ENCODE data around the gene MRRF. TPM values are rescaled to one million over a fixed set of nuclear protein-coding genes. Genes with fewer than 3 reads are reported as not detected.

MRRF gene
- total and polyA plus RNA-seq, 2 of the 4 experiments (the other 2 are of a cell fraction): 32.1 to 38.0 TPM

DNA sequence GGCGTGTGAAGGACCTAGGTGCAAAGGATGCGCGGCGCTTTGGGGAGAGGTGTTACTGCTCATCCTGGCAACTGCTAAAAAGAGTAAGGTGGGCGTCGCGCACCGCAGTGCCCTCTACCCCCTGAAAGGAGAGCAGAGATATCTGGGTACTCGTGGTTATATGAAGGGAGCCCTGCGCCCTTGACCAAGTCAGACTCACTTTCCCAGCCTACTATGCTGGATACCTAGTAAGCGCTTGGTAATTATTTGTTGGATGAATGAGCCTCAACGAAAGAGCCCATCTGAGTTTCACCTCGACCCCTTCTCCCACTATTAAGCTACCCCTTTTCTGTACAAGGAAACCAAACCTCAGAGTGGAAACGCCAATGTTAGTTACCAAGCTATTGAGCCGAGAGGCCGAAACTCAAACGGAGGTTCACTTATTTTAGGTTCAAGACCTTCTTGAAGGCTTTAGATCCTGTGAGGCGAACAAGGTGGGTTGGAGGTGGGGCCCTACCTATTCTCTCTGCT is 44.0 kb upstream of the MRRF start:
- CTCF ChIA-PET: interaction anchor here (0.7 kb wide), 1 partner anchor 130 kb away, joined by 3 read pairs; no protein-coding TSS in a partner anchor
- Histone ChIP-seq H2BK5ac (ENCODE audit: low read depth, low read length, poor library complexity, severe bottlenecking) (no peak overlapping the region), H3K56ac (ENCODE audit: extremely low read depth, insufficient read depth, low read length) (no peak overlapping the region), H3K4me1 (ENCODE audit: control insufficient read depth, insufficient read depth, low read length) (peaks cover 2% of the 10 kb centered on the region; the same call in 1 of the 2 replicates), H2AK5ac (ENCODE audit: low read depth, low read length) (no peak overlapping the region), H4K91ac (ENCODE audit: insufficient read depth, low read depth, low read length) (no peak overlapping the region), H3K14ac (replicated peaks; ENCODE audit: low read depth, low read length) (no peak overlapping the region), H3K79me1 (ENCODE audit: low read depth in 1 of 2, low read length in 2 of 2) (no peaks in the 10 kb centered on the region), H3K36me3 (ENCODE audit: control insufficient read depth, insufficient read depth, low read length) (no peaks in the 10 kb centered on the region), H3K9me3 (ENCODE audit: control insufficient read depth, insufficient read depth, low read length) (peaks cover 12% of the 10 kb centered on the region), H2BK20ac (ENCODE audit: low read depth, low read length) (no peak overlapping the region), H4K5ac (ENCODE audit: low read depth, low read length) (no peak overlapping the region), H3K4me3 (ENCODE audit: insufficient read depth, low read depth, low read length) (no peak overlapping the region), H3K9me1 (ENCODE audit: insufficient read depth, low read length) (0 out of 2 replicates have a peak, but pooled peaks cover 4% of the 10 kb centered on the region), H3K9ac (ENCODE audit: low read depth, low read length) (no peak overlapping the region), H3K27me3 (ENCODE audit: control insufficient read depth, insufficient read depth, low read length) (peaks cover 98% of the 10 kb centered on the region), H2BK15ac (ENCODE audit: low read depth, low read length) (no peak overlapping the region), H4K8ac (ENCODE audit: low read depth in 2 of 2, low read length in 2 of 2) (no peak overlapping the region), H3K4ac (ENCODE audit: low read depth, low read length) (no peak overlapping the region), H3K23ac (ENCODE audit: low read depth, low read length) (no peak overlapping the region), H2AFZ (replicated peaks; ENCODE audit: low read length, poor library complexity) (no peak overlapping the region), H4K20me1 (ENCODE audit: insufficient read depth, low read length) (peaks cover 10% of the 10 kb centered on the region; the same call in 1 of the 2 replicates), H2BK120ac (ENCODE audit: low read depth, low read length) (no peak overlapping the region), H3K4me2 (ENCODE audit: low read depth, low read length) (no peak overlapping the region), H3K27ac (ENCODE audit: insufficient read depth, low read length) (no peak overlapping the region), H3K18ac (ENCODE audit: low read depth, low read length) (no peak overlapping the region), H2AK9ac (replicated peaks; ENCODE audit: low read depth, low read length, poor library complexity) (no peak overlapping the region)
- TF ChIP-seq RAD21 (IDR thresholded peaks at IDR 0.05; ENCODE audit: low read length) (no peak), MAFK (IDR thresholded peaks at IDR 0.05; ENCODE audit: low read depth, low read length) (no peak), SMC3 (IDR thresholded peaks at IDR 0.05; ENCODE audit: low read depth, low read length) (no peak), RFX5 (IDR thresholded peaks at IDR 0.05; ENCODE audit: low read depth, low read length) (no peak), MAZ (IDR thresholded peaks at IDR 0.05; ENCODE audit: borderline replicate concordance, low read depth, low read length) (no peak), MXI1 (IDR thresholded peaks at IDR 0.05; ENCODE audit: borderline replicate concordance, low read depth, low read length) (no peak), CHD1 (IDR thresholded peaks at IDR 0.05; ENCODE audit: low read depth, low read length) (no peak), POLR2A (IDR thresholded peaks at IDR 0.05; ENCODE audit: low read depth, low read length) (no peak), RCOR1 (IDR thresholded peaks at IDR 0.05; ENCODE audit: insufficient replicate concordance, low read length) (no peak), CEBPB (IDR thresholded peaks at IDR 0.05; ENCODE audit: low read depth, low read length) (no peak)
- TF ChIP-seq, protein P1, sequence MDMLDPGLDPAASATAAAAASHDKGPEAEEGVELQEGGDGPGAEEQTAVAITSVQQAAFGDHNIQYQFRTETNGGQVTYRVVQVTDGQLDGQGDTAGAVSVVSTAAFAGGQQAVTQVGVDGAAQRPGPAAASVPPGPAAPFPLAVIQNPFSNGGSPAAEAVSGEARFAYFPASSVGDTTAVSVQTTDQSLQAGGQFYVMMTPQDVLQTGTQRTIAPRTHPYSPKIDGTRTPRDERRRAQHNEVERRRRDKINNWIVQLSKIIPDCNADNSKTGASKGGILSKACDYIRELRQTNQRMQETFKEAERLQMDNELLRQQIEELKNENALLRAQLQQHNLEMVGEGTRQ (IDR thresholded peaks at IDR 0.05; ENCODE audit: low read depth, low read length): no peak
- TF ChIP-seq, protein P2, sequence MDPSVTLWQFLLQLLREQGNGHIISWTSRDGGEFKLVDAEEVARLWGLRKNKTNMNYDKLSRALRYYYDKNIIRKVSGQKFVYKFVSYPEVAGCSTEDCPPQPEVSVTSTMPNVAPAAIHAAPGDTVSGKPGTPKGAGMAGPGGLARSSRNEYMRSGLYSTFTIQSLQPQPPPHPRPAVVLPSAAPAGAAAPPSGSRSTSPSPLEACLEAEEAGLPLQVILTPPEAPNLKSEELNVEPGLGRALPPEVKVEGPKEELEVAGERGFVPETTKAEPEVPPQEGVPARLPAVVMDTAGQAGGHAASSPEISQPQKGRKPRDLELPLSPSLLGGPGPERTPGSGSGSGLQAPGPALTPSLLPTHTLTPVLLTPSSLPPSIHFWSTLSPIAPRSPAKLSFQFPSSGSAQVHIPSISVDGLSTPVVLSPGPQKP (IDR thresholded peaks at IDR 0.05; ENCODE audit: borderline replicate concordance, low read depth, low read length): no peak
- TF ChIP-seq, protein P3, sequence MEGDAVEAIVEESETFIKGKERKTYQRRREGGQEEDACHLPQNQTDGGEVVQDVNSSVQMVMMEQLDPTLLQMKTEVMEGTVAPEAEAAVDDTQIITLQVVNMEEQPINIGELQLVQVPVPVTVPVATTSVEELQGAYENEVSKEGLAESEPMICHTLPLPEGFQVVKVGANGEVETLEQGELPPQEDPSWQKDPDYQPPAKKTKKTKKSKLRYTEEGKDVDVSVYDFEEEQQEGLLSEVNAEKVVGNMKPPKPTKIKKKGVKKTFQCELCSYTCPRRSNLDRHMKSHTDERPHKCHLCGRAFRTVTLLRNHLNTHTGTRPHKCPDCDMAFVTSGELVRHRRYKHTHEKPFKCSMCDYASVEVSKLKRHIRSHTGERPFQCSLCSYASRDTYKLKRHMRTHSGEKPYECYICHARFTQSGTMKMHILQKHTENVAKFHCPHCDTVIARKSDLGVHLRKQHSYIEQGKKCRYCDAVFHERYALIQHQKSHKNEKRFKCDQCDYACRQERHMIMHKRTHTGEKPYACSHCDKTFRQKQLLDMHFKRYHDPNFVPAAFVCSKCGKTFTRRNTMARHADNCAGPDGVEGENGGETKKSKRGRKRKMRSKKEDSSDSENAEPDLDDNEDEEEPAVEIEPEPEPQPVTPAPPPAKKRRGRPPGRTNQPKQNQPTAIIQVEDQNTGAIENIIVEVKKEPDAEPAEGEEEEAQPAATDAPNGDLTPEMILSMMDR (conservative IDR thresholded peaks at IDR 0.05; ENCODE audit: low read depth, low read length): no peak
- DNase-seq (no peak), ATAC-seq (ENCODE audit: low read depth) (no peak)
- BruUV-seq (replicated peaks): no TSS peak
- dilution Hi-C loops (cut with HindIII; ENCODE audit: low sequenced_read_pairs, unreplicated experiment) (no loop called here), in situ Hi-C loops (cut with MboI; ENCODE audit: low sequenced_read_pairs) (no loop called here), intact Hi-C loops (cut with micrococcal nuclease) (no loop called here)
- WGBS, 2 experiments (ENCODE audit: extremely low coverage in 2 of 2, insufficient read length in 1 of 2): 10% methylated on average over 6 of the region's 18 CpGs; no CpG with 5 or more reads in 1 of the 2 experiments
- POLR2A ChIA-PET (ENCODE audit: unreplicated experiment): no interaction called here

All from IMR-90 (cell line).